Tibial nerve (tissue), 4 donors: ENCODE data around the gene MED15.
"Not testable (repeated sequence)": the region's sequence is repeated elsewhere in the genome, so short reads cannot be mapped to it uniquely, and the experiment has no call there.

Source experiments
- EP300 ChIP-seq, 2 donors: sonication (generic); formaldehyde crosslinking; IDR thresholded peaks; one replicate each; pipeline ENCODE4 v1.6.1; 2017; ENCODE audit warnings: antibody characterized with exemption in 2 of 2, mild to moderate bottlenecking in 1 of 2
- POLR2A ChIP-seq, 2 donors: fragments of 450-650 bp; IDR thresholded peaks; one replicate each; pipeline ENCODE4 v1.6.1; 2017; ENCODE audit warnings: antibody characterized with exemption in 2 of 2, mild to moderate bottlenecking in 2 of 2, moderate library complexity in 2 of 2
- TF ChIP-seq, protein P1 (sequence below), 5 experiments: fragments of 200-600 bp in 3 of 5; fragments of 450-650 bp in 2 of 5; sonication (generic) in 3 of 5; IDR thresholded peaks; one replicate each; pipeline ENCODE4 v1.5.1; 2016 to 2019; ENCODE audit warnings: antibody characterized with exemption in 5 of 5, mild to moderate bottlenecking in 3 of 5, moderate library complexity in 2 of 5

- TF ChIP-seq, protein P1, sequence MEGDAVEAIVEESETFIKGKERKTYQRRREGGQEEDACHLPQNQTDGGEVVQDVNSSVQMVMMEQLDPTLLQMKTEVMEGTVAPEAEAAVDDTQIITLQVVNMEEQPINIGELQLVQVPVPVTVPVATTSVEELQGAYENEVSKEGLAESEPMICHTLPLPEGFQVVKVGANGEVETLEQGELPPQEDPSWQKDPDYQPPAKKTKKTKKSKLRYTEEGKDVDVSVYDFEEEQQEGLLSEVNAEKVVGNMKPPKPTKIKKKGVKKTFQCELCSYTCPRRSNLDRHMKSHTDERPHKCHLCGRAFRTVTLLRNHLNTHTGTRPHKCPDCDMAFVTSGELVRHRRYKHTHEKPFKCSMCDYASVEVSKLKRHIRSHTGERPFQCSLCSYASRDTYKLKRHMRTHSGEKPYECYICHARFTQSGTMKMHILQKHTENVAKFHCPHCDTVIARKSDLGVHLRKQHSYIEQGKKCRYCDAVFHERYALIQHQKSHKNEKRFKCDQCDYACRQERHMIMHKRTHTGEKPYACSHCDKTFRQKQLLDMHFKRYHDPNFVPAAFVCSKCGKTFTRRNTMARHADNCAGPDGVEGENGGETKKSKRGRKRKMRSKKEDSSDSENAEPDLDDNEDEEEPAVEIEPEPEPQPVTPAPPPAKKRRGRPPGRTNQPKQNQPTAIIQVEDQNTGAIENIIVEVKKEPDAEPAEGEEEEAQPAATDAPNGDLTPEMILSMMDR (IDR thresholded peaks at IDR 0.05): not testable (repeated sequence)
- not testable (repeated sequence) for TF ChIP-seq POLR2A, EP300 (IDR thresholded peaks at IDR 0.05)
These were observed 801 bp downstream of the MED15 start for GRCh38 chr22:20508067-20508755.
